Activated CD4-positive, alpha-beta T cell treated with anti-CD3 and anti-CD28 coated beads, Interleukin-2, amount 50 U/mL, for 1 hour (primary cell): ENCODE results near the gene SPDEF.

ENCODE experiments used
- DNase-seq: peaks from one replicate; pipeline ENCODE4 v3.0.0-alpha.2; 2020

The SPDEF gene

GRCh38 chr6:34512738-34513115 lies 43.4 kb downstream of the SPDEF start:
- no peak for DNase-seq

GRCh38 chr6:34511915-34512737 lies 44.0 kb downstream of the SPDEF start:
- DNase-seq, result no peak

GRCh38 chr6:34511214-34511914 lies 44.8 kb downstream of the SPDEF start:
- no peak for DNase-seq

- no peak for DNase-seq
Measured at GRCh38 chr6:34510299-34510698, 45.8 kb downstream of the SPDEF start.

GRCh38 chr6:34509782-34510181 lies 46.3 kb downstream of the SPDEF start:
- DNase-seq, result no peak

- DNase-seq, result no peak
Measured at GRCh38 chr6:34508425-34508824, 47.7 kb downstream of the SPDEF start.

- no peak for DNase-seq
Measured at GRCh38 chr6:34506718-34507117, 49.4 kb downstream of the SPDEF start.

- DNase-seq, result no peak
Measured at GRCh38 chr6:34497411-34497810, 58.7 kb downstream of the SPDEF start.

- DNase-seq, result no peak
Measured at GRCh38 chr6:34496103-34496685, 59.9 kb downstream of the SPDEF start.

GRCh38 chr6:34494973-34495372 lies 61.2 kb downstream of the SPDEF start:
- DNase-seq, result no peak

- DNase-seq, result no peak
Measured at GRCh38 chr6:34493344-34493743, 62.8 kb downstream of the SPDEF start.

GRCh38 chr6:34491091-34491430 lies 65.1 kb downstream of the SPDEF start:
- DNase-seq, result no peak

- DNase-seq, result no peak
Measured at GRCh38 chr6:34490390-34491090, 65.6 kb downstream of the SPDEF start.

GRCh38 chr6:34489207-34489805 lies 66.8 kb downstream of the SPDEF start:
- no peak for DNase-seq
